H1 (cell line): ENCODE measurements around the gene PVALB. TPM values are rescaled to one million over a fixed set of nuclear protein-coding genes. Genes with fewer than 3 reads are reported as not detected.

Source experiments
- BCL11A ChIP-seq, 2 experiments: IDR thresholded peaks; one replicate each; pipeline ENCODE4 v1.6.1; 2011; ENCODE audit warnings: low read depth in 2 of 2, low read length in 2 of 2, mild to moderate bottlenecking in 2 of 2
- NANOG ChIP-seq: IDR thresholded peaks from 2 replicates; pipeline ENCODE4 v1.6.1; 2011; ENCODE audit warnings: low read length, low read depth, mild to moderate bottlenecking, inconsistent platforms; ENCODE audit not compliant: insufficient read depth, poor library complexity, severe bottlenecking
- RFX5 ChIP-seq: IDR thresholded peaks from 2 replicates; pipeline ENCODE4 v1.6.1; 2011; ENCODE audit warnings: low read depth, low read length, improper control_type of control experiment, borderline replicate concordance
- SIX5 ChIP-seq: IDR thresholded peaks from 2 replicates; pipeline ENCODE4 v1.6.1; 2011; ENCODE audit warnings: mild to moderate bottlenecking, low read depth, low read length
- SP2 ChIP-seq: IDR thresholded peaks from 2 replicates; pipeline ENCODE4 v1.6.1; 2012; ENCODE audit warnings: mild to moderate bottlenecking, low read length, inconsistent platforms
- TAF1 ChIP-seq: IDR thresholded peaks from 2 replicates; pipeline ENCODE4 v1.6.1; 2011; ENCODE audit warnings: mild to moderate bottlenecking, low read depth, low read length
- polyA plus RNA-seq, 7 experiments: library from polyadenylated mRNA; depleted of rRNA in 3 of 7; stranded (reverse) in 5 of 7; unstranded in 2 of 7; fragments of >200 nt in 5 of 7; fragments of 200-250 nt in 2 of 7; gene quantifications; 1 replicate in 5 of 7; 2 replicates in 1 of 7; 4 replicates in 1 of 7; pipeline versions ENCODE4 v1.2.1 to v1.2.3, GENCODE V29; 2011 to 2013; ENCODE audit warnings: missing spikeins in 2 of 7, mixed read lengths in 2 of 7
- total RNA-seq: library from RNA; stranded (reverse); fragmentation: NEBNext Ultra II Directional; extraction: Animal tissue kit (Norgen Biotek cat#: 25700); gene quantifications from 2 replicates; pipeline ENCODE4 v1.2.1, GENCODE V29; 2021

Gene PVALB
- total and polyA plus RNA-seq, 2 of the 8 experiments (the other 6 are each of a cell fraction or from before 2014, with no cell fraction given): 1.7 to 5.4 TPM

- TF ChIP-seq TAF1: no peak
- TF ChIP-seq NANOG: no peak
- TF ChIP-seq RFX5: no peak
- no peak for TF ChIP-seq SIX5
- no peak for TF ChIP-seq SP2
- no peak for TF ChIP-seq BCL11A (IDR thresholded peaks at IDR 0.05; ENCODE audit: low read depth in 2 of 2, low read length in 2 of 2)
These were observed 7.5 kb downstream of the PVALB start (continued) for GRCh38 chr22:36809351-36809750.
